Panc1 (cell line): ENCODE data around the gene SH2B2. TPM values are rescaled to one million over a fixed set of nuclear protein-coding genes. Genes with fewer than 3 reads are reported as not detected.
"Not testable (repeated sequence)": the region's sequence is repeated elsewhere in the genome, so short reads cannot be mapped to it uniquely, and the experiment has no call there.

Experiments used
- ATAC-seq: fragments of 200-7000 bp; cut with Tn5 transposase; 2 replicates; pipeline ENCODE4 v1.9.1; 2020; ENCODE audit warnings: mild to moderate bottlenecking, moderate library complexity
- BruUV-seq: library from RNA; stranded (reverse); fragments of 400-500 nt; replicated peaks from 2 replicates; lab custom pipeline; 2021; lab: Mats Ljungman, UMichigan
- CTCF ChIA-PET: fragments of 300-600 bp; sonication (Branson Sonifier 250); formaldehyde crosslinking; loops from one replicate; lab custom pipeline; 2022; ENCODE audit warnings: antibody characterized with exemption; lab: Charles Lee
- POLR2A ChIA-PET: fragments of 300-600 bp; sonication (Branson Sonifier 250); formaldehyde crosslinking; loops from one replicate; lab custom pipeline; 2022; ENCODE audit warnings: antibody characterized with exemption; lab: Charles Lee
- DNase-seq: peaks from one replicate; pipeline ENCODE4 v3.0.0-alpha.2; 2010; ENCODE audit warnings: low read depth, low spot score
- H3K27ac ChIP-seq: 2 replicates; pipeline ENCODE4 v1.5.1; 2011; ENCODE audit warnings: mild to moderate bottlenecking, low read length, inconsistent platforms
- H3K27me3 ChIP-seq: fragments of 200-500 bp; sonication (Bioruptor generic); 2 replicates; pipeline ENCODE4 v1.6.0; 2014; ENCODE audit warnings: low read length, inconsistent platforms; ENCODE audit not compliant: control insufficient read depth, insufficient read depth
- H3K36me3 ChIP-seq: fragments of 200-500 bp; sonication (Bioruptor generic); 2 replicates; pipeline ENCODE4 v1.5.1; 2014; ENCODE audit warnings: inconsistent platforms, mild to moderate bottlenecking, low read length, moderate library complexity; ENCODE audit not compliant: control insufficient read depth, insufficient read depth
- H3K4me1 ChIP-seq: 2 replicates; pipeline ENCODE4 v1.5.1; 2011; ENCODE audit warnings: inconsistent platforms, mild to moderate bottlenecking, low read length, moderate library complexity; ENCODE audit not compliant: control insufficient read depth, insufficient read depth
- H3K4me3 ChIP-seq, 2 experiments: 2 replicates each; pipeline ENCODE4 v1.5.1; 2011 to 2012; ENCODE audit warnings: low read depth in 2 of 2, low read length in 2 of 2, mild to moderate bottlenecking in 2 of 2, inconsistent platforms in 1 of 2, moderate library complexity in 1 of 2
- H3K9me3 ChIP-seq: fragments of 200-500 bp; sonication (Bioruptor generic); 2 replicates; pipeline ENCODE4 v1.5.1; 2014; ENCODE audit warnings: low read depth, mild to moderate bottlenecking, inconsistent platforms, low read length, moderate library complexity; ENCODE audit not compliant: control insufficient read depth, insufficient read depth
- in situ Hi-C: cut with HindIII; loops from 2 replicates; pipeline ENCODE4 v1.10.0; 2016; ENCODE audit warnings: low sequenced_read_pairs, low pct_unique_long_range_greater_than_20kb
- intact Hi-C: fragments of 100-400 bp; cut with micrococcal nuclease; formaldehyde crosslinking; loops from one replicate; pipeline ENCODE4 v1.10.0; 2022; ENCODE audit not compliant: unreplicated experiment
- microRNA-seq: library from miRNA; unstranded; fragments of <30 nt; microRNA quantifications from one replicate; pipeline ENCODE4 v1.1.0, GENCODE V29; 2020; ENCODE audit not compliant: unreplicated experiment
- total RNA-seq: library from RNA; stranded (reverse); gene quantifications from one replicate; pipeline ENCODE4 v1.2.1, GENCODE V29; 2021; ENCODE audit not compliant: unreplicated experiment

Gene SH2B2
- total RNA-seq, 1 experiment from 2014 or later: 2.8 TPM

- DNase-seq, ATAC-seq, in situ Hi-C loops, H3K4me1 ChIP-seq, H3K4me3 ChIP-seq, BruUV-seq, H3K27ac ChIP-seq, intact Hi-C loops, CTCF ChIA-PET, H3K9me3 ChIP-seq, H3K36me3 ChIP-seq, POLR2A ChIA-PET, H3K27me3 ChIP-seq: not testable (repeated sequence)
Observed at GRCh38 chr7:102370038-102370437, 83.4 kb downstream of the SH2B2 start.

Small RNA genes within 50 kb of the gene (microRNA-seq; reads per million reads assigned to microRNA genes)
- gene MIR4285: not detected

Other genes starting within 250 kb of the SH2B2 start
- gene SPDYE6, start 69.6 kb downstream of the SH2B2 start, total RNA-seq: not detected
- gene PRKRIP1, start 109.5 kb downstream of the SH2B2 start, total RNA-seq: 24.9 TPM
- 76.9 TPM for gene ORAI2, start 146.7 kb downstream of the SH2B2 start, total RNA-seq
- 19.0 TPM for gene ALKBH4, start 178.0 kb downstream of the SH2B2 start, total RNA-seq
- 55.8 TPM for gene LRWD1, start 178.1 kb downstream of the SH2B2 start, total RNA-seq
- gene POLR2J, start 192.1 kb downstream of the SH2B2 start, total RNA-seq: 69.4 TPM
- gene RASA4B, start 230.9 kb downstream of the SH2B2 start, total RNA-seq: 1.2 TPM